OCI-LY3 (cell line): ENCODE data around the gene KIF23.

ENCODE experiments used
- EZH2phosphoT487 ChIP-seq: fragments of 200-600 bp; shearing (Covaris generic); IDR thresholded peaks from 2 replicates; pipeline ENCODE4 v1.6.1; 2018; ENCODE audit warnings: antibody characterized with exemption, mixed run types, low read depth
- TF ChIP-seq, protein P1 (sequence below): fragments of 200-600, 300-600 bp; sonication (generic); IDR thresholded peaks from 2 replicates; pipeline ENCODE4 v1.5.1; 2014; ENCODE audit warnings: antibody characterized with exemption, low read length, low read depth

GRCh38 chr15:69434238-69434637 lies 20.1 kb downstream of the KIF23 start:
- TF ChIP-seq, protein P1, sequence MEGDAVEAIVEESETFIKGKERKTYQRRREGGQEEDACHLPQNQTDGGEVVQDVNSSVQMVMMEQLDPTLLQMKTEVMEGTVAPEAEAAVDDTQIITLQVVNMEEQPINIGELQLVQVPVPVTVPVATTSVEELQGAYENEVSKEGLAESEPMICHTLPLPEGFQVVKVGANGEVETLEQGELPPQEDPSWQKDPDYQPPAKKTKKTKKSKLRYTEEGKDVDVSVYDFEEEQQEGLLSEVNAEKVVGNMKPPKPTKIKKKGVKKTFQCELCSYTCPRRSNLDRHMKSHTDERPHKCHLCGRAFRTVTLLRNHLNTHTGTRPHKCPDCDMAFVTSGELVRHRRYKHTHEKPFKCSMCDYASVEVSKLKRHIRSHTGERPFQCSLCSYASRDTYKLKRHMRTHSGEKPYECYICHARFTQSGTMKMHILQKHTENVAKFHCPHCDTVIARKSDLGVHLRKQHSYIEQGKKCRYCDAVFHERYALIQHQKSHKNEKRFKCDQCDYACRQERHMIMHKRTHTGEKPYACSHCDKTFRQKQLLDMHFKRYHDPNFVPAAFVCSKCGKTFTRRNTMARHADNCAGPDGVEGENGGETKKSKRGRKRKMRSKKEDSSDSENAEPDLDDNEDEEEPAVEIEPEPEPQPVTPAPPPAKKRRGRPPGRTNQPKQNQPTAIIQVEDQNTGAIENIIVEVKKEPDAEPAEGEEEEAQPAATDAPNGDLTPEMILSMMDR = no peak
- TF ChIP-seq EZH2phosphoT487 = no peak
